ENCODE measurements around the gene PMM2. TPM values are rescaled to one million over a fixed set of nuclear protein-coding genes. Genes with fewer than 3 reads are reported as not detected.

The PMM2 gene
- total RNA-seq, 1 experiment from 2014 or later: 53.3 TPM

GRCh38 chr16:8898660-8899318, 101.2 kb downstream of the PMM2 start (continued):
- TF ChIP-seq ZBTB33 (IDR thresholded peaks at IDR 0.05; ENCODE audit: extremely low read depth, insufficient replicate concordance, low read length) (no peak), POLR2AphosphoS5 (IDR thresholded peaks at IDR 0.05; ENCODE audit: low read depth, low read length) (no peak), EZH2phosphoT487 (IDR thresholded peaks at IDR 0.05; ENCODE audit: borderline replicate concordance) (no peak), CBX3 (IDR thresholded peaks at IDR 0.05; ENCODE audit: low read depth) (no peak), ZFX (IDR thresholded peaks at IDR 0.05) (no peak), EGR1 (IDR thresholded peaks at IDR 0.05; ENCODE audit: low read depth) (no peak), ELF1 (IDR thresholded peaks at IDR 0.05; ENCODE audit: borderline replicate concordance, low read depth) (no peak), FOSL1 (IDR thresholded peaks at IDR 0.05; ENCODE audit: low read depth) (no peak), SP1 (IDR thresholded peaks at IDR 0.05; ENCODE audit: low read depth) (no peak)

Other genes starting within 250 kb of the PMM2 start
- not detected for gene TMEM114, start 207.3 kb upstream of the PMM2 start, total RNA-seq (2021; ENCODE audit: unreplicated experiment)
- 33.3 TPM for gene METTL22, start 176.1 kb upstream of the PMM2 start, total RNA-seq (2021; ENCODE audit: unreplicated experiment)
- 4.7 TPM for gene ABAT, start 123.2 kb upstream of the PMM2 start, total RNA-seq (2021; ENCODE audit: unreplicated experiment)
- 14.0 TPM for gene TMEM186, start 200 bp upstream of the PMM2 start, total RNA-seq (2021; ENCODE audit: unreplicated experiment)
- 79.7 TPM for gene CARHSP1, start 71.2 kb downstream of the PMM2 start, total RNA-seq (2021; ENCODE audit: unreplicated experiment)
- not detected for gene LITAFD, start 84.5 kb downstream of the PMM2 start, total RNA-seq (2021; ENCODE audit: unreplicated experiment)
- 154 TPM for gene USP7, start 166.1 kb downstream of the PMM2 start, total RNA-seq (2021; ENCODE audit: unreplicated experiment)

Data from HCT116 (cell line).